ENCODE measurements around the gene TMEM131.
A peak's percentile ranks its signal among the peaks of the same experiment; 100 is the strongest.

TMEM131 gene

GRCh38 chr2:97775074-97775473, 220.7 kb downstream of the TMEM131 start:
- H3K36me3 Mint-ChIP-seq, result peaks cover 32% of the 10 kb centered on the region
- H3K4me3 Mint-ChIP-seq, result no peak overlapping the region
- ATAC-seq (ENCODE audit: low read depth) (no peak), DNase-seq (ENCODE audit: low spot score in 2 of 2) (peak in 1 of 2 donors; percentile 3)
- H3K27me3 Mint-ChIP-seq, result no peaks in the 10 kb centered on the region
- H3K4me1 Mint-ChIP-seq, result peaks cover under 1% of the 10 kb centered on the region
- H3K9me3 Mint-ChIP-seq, result no peaks in the 10 kb centered on the region
- no peak overlapping the region for H3K27ac Mint-ChIP-seq

- Mint-ChIP-seq H3K4me3 (no peak overlapping the region), H3K27me3 (no peaks in the 10 kb centered on the region), H3K9me3 (no peaks in the 10 kb centered on the region), H3K36me3 (peaks cover 32% of the 10 kb centered on the region), H3K27ac (peak overlapping the region; percentile 15), H3K4me1 (no peaks in the 10 kb centered on the region)
- DNase-seq (ENCODE audit: low spot score in 2 of 2) (peak in 1 of 2 donors; percentile 4), ATAC-seq (ENCODE audit: low read depth) (no peak)
These were observed 221.3 kb downstream of the TMEM131 start for GRCh38 chr2:97774425-97774824.

GRCh38 chr2:97770445-97770844, 225.3 kb downstream of the TMEM131 start:
- Mint-ChIP-seq H3K27me3 (no peaks in the 10 kb centered on the region), H3K36me3 (peaks cover 24% of the 10 kb centered on the region), H3K27ac (peak overlapping the region; percentile 73), H3K4me1 (no peaks in the 10 kb centered on the region), H3K9me3 (no peaks in the 10 kb centered on the region), H3K4me3 (no peak overlapping the region)
- no peak for ATAC-seq (ENCODE audit: low read depth)
- no peak for DNase-seq (ENCODE audit: low spot score in 2 of 2)

- Mint-ChIP-seq H3K27ac (no peak overlapping the region), H3K4me3 (no peak overlapping the region), H3K36me3 (peaks cover 26% of the 10 kb centered on the region), H3K27me3 (no peaks in the 10 kb centered on the region), H3K9me3 (no peaks in the 10 kb centered on the region), H3K4me1 (no peaks in the 10 kb centered on the region)
- ATAC-seq (ENCODE audit: low read depth) (no peak), DNase-seq (ENCODE audit: low spot score in 2 of 2) (no peak)
These were observed 226.0 kb downstream of the TMEM131 start for GRCh38 chr2:97769711-97770110.

GRCh38 chr2:97769308-97769707, 226.4 kb downstream of the TMEM131 start:
- Mint-ChIP-seq H3K27ac (no peak overlapping the region), H3K9me3 (no peaks in the 10 kb centered on the region), H3K27me3 (no peaks in the 10 kb centered on the region), H3K4me3 (no peak overlapping the region), H3K4me1 (no peaks in the 10 kb centered on the region), H3K36me3 (peaks cover 24% of the 10 kb centered on the region)
- ATAC-seq (ENCODE audit: low read depth) (no peak), DNase-seq (ENCODE audit: low spot score in 2 of 2) (no peak)

- Mint-ChIP-seq H3K9me3 (no peaks in the 10 kb centered on the region), H3K27me3 (no peaks in the 10 kb centered on the region), H3K4me3 (no peak overlapping the region), H3K27ac (no peak overlapping the region), H3K36me3 (peaks cover 27% of the 10 kb centered on the region), H3K4me1 (no peaks in the 10 kb centered on the region)
- ATAC-seq (ENCODE audit: low read depth) (no peak), DNase-seq (ENCODE audit: low spot score in 2 of 2) (no peak)
These were observed 229.2 kb downstream of the TMEM131 start for GRCh38 chr2:97766567-97766966.

GRCh38 chr2:97765933-97766332, 229.8 kb downstream of the TMEM131 start:
- H3K27ac Mint-ChIP-seq, result no peak overlapping the region
- H3K27me3 Mint-ChIP-seq, result no peaks in the 10 kb centered on the region
- H3K36me3 Mint-ChIP-seq, result peaks cover 25% of the 10 kb centered on the region
- ATAC-seq (ENCODE audit: low read depth) (no peak), DNase-seq (ENCODE audit: low spot score in 2 of 2) (no peak)
- no peaks in the 10 kb centered on the region for H3K9me3 Mint-ChIP-seq
- H3K4me3 Mint-ChIP-seq, result no peak overlapping the region
- H3K4me1 Mint-ChIP-seq, result no peaks in the 10 kb centered on the region

- DNase-seq (ENCODE audit: low spot score in 2 of 2) (no peak), ATAC-seq (ENCODE audit: low read depth) (no peak)
- Mint-ChIP-seq H3K4me3 (no peak overlapping the region), H3K9me3 (no peaks in the 10 kb centered on the region), H3K36me3 (peaks cover 31% of the 10 kb centered on the region), H3K4me1 (no peaks in the 10 kb centered on the region), H3K27me3 (no peaks in the 10 kb centered on the region), H3K27ac (peak overlapping the region; percentile 40)
These were observed 231.0 kb downstream of the TMEM131 start for GRCh38 chr2:97764559-97765263.

GRCh38 chr2:97763176-97763845, 232.4 kb downstream of the TMEM131 start:
- DNase-seq (ENCODE audit: low spot score in 2 of 2), result no peak
- peak overlapping the region; percentile 46 for H3K27ac Mint-ChIP-seq

GRCh38 chr2:97761192-97761591, 234.6 kb downstream of the TMEM131 start:
- no peak for ATAC-seq (ENCODE audit: low read depth)
- H3K36me3 Mint-ChIP-seq, result peaks cover 40% of the 10 kb centered on the region
- no peak overlapping the region for H3K27ac Mint-ChIP-seq
- no peak for DNase-seq (ENCODE audit: low spot score in 2 of 2)
- no peaks in the 10 kb centered on the region for H3K27me3 Mint-ChIP-seq
- no peak overlapping the region for H3K4me3 Mint-ChIP-seq
- H3K4me1 Mint-ChIP-seq, result no peaks in the 10 kb centered on the region
- H3K9me3 Mint-ChIP-seq, result no peaks in the 10 kb centered on the region

More at GRCh38 chr2:97763176-97763845, 232.4 kb downstream of the TMEM131 start:
- no peaks in the 10 kb centered on the region for H3K9me3 Mint-ChIP-seq
- no peak for ATAC-seq (ENCODE audit: low read depth)
- H3K4me1 Mint-ChIP-seq, result no peaks in the 10 kb centered on the region
- H3K4me3 Mint-ChIP-seq, result no peak overlapping the region
- H3K27me3 Mint-ChIP-seq, result no peaks in the 10 kb centered on the region
- peaks cover 35% of the 10 kb centered on the region for H3K36me3 Mint-ChIP-seq

- Mint-ChIP-seq H3K9me3 (no peaks in the 10 kb centered on the region), H3K27me3 (no peaks in the 10 kb centered on the region), H3K27ac (no peak overlapping the region), H3K36me3 (peaks cover 43% of the 10 kb centered on the region), H3K4me1 (no peaks in the 10 kb centered on the region), H3K4me3 (no peak overlapping the region)
- ATAC-seq (ENCODE audit: low read depth) (no peak), DNase-seq (ENCODE audit: low spot score in 2 of 2) (no peak)
These were observed 235.2 kb downstream of the TMEM131 start for GRCh38 chr2:97760480-97761049.

- H3K27me3 Mint-ChIP-seq, result no peaks in the 10 kb centered on the region
- H3K36me3 Mint-ChIP-seq, result peaks cover 40% of the 10 kb centered on the region
- no peaks in the 10 kb centered on the region for H3K4me1 Mint-ChIP-seq
- no peak overlapping the region for H3K4me3 Mint-ChIP-seq
- H3K27ac Mint-ChIP-seq, result no peak overlapping the region
- DNase-seq (ENCODE audit: low spot score in 2 of 2) (no peak), ATAC-seq (ENCODE audit: low read depth) (no peak)
- H3K9me3 Mint-ChIP-seq, result no peaks in the 10 kb centered on the region
These were observed 235.9 kb downstream of the TMEM131 start for GRCh38 chr2:97759727-97760407.

GRCh38 chr2:97758131-97758705, 237.5 kb downstream of the TMEM131 start:
- ATAC-seq (ENCODE audit: low read depth) (no peak), DNase-seq (ENCODE audit: low spot score in 2 of 2) (no peak)
- no peaks in the 10 kb centered on the region for H3K4me1 Mint-ChIP-seq
- no peaks in the 10 kb centered on the region for H3K27me3 Mint-ChIP-seq
- peaks cover 31% of the 10 kb centered on the region for H3K36me3 Mint-ChIP-seq
- H3K9me3 Mint-ChIP-seq, result no peaks in the 10 kb centered on the region
- H3K27ac Mint-ChIP-seq, result no peak overlapping the region
- no peak overlapping the region for H3K4me3 Mint-ChIP-seq

GRCh38 chr2:97757062-97757461, 238.7 kb downstream of the TMEM131 start:
- Mint-ChIP-seq H3K27ac (no peak overlapping the region), H3K27me3 (no peaks in the 10 kb centered on the region), H3K4me1 (no peaks in the 10 kb centered on the region), H3K36me3 (peaks cover 30% of the 10 kb centered on the region), H3K4me3 (no peak overlapping the region), H3K9me3 (no peaks in the 10 kb centered on the region)
- DNase-seq (ENCODE audit: low spot score in 2 of 2) (no peak), ATAC-seq (ENCODE audit: low read depth) (no peak)
